ENCODE data around the gene MRPL54.

MRPL54 gene

GRCh38 chr19:3769494-3769893 lies 7.0 kb downstream of the MRPL54 start:
- DNase-seq (ENCODE audit: low read depth in 2 of 2): no peak

GRCh38 chr19:3770136-3770999 lies 7.9 kb downstream of the MRPL54 start:
- no peak for DNase-seq (ENCODE audit: low read depth in 2 of 2)

- DNase-seq (ENCODE audit: low read depth in 2 of 2): no peak
These were observed 8.8 kb downstream of the MRPL54 start for GRCh38 chr19:3771000-3771905.

- no peak for DNase-seq (ENCODE audit: low read depth in 2 of 2)
These were observed 9.5 kb downstream of the MRPL54 start, which contains the start of gene RAX2 for GRCh38 chr19:3771906-3772455. RAX2 (minus strand) TSS chr19:3772228; CDS start chr19:3771742, 486 bp downstream.

GRCh38 chr19:3773814-3774515 lies 11.5 kb downstream of the MRPL54 start:
- DNase-seq (ENCODE audit: low read depth in 2 of 2): no peak

GRCh38 chr19:3774621-3775373 lies 12.3 kb downstream of the MRPL54 start:
- DNase-seq (ENCODE audit: low read depth in 2 of 2): no peak

GRCh38 chr19:3775374-3775711 lies 12.9 kb downstream of the MRPL54 start:
- no peak for DNase-seq (ENCODE audit: low read depth in 2 of 2)

- DNase-seq (ENCODE audit: low read depth in 2 of 2): no peak
These were observed 13.3 kb downstream of the MRPL54 start for GRCh38 chr19:3775831-3776230.

- DNase-seq (ENCODE audit: low read depth in 2 of 2): no peak
These were observed 14.1 kb downstream of the MRPL54 start for GRCh38 chr19:3776479-3777040.

- DNase-seq (ENCODE audit: low read depth in 2 of 2): no peak
These were observed 15.8 kb downstream of the MRPL54 start for GRCh38 chr19:3778104-3778867.

GRCh38 chr19:3778899-3779723 lies 16.6 kb downstream of the MRPL54 start:
- DNase-seq (ENCODE audit: low read depth in 2 of 2): no peak

GRCh38 chr19:3780786-3781304 lies 18.4 kb downstream of the MRPL54 start:
- DNase-seq (ENCODE audit: low read depth in 2 of 2): no peak

- DNase-seq (ENCODE audit: low read depth in 2 of 2): no peak
These were observed 19.1 kb downstream of the MRPL54 start for GRCh38 chr19:3781603-3782002.

- no peak for DNase-seq (ENCODE audit: low read depth in 2 of 2)
These were observed 19.8 kb downstream of the MRPL54 start for GRCh38 chr19:3782330-3782729.

GRCh38 chr19:3782903-3783302 lies 20.4 kb downstream of the MRPL54 start:
- DNase-seq (ENCODE audit: low read depth in 2 of 2): no peak

- no peak for DNase-seq (ENCODE audit: low read depth in 2 of 2)
These were observed 21.4 kb downstream of the MRPL54 start for GRCh38 chr19:3783660-3784584.

- no peak for DNase-seq (ENCODE audit: low read depth in 2 of 2)
These were observed 22.3 kb downstream of the MRPL54 start for GRCh38 chr19:3784607-3785450.

Data from stimulated activated CD8-positive, alpha-beta memory T cell treated with anti-CD3 and anti-CD28 coated beads, Interleukin-2, amount 100 ng/mL, for 1 hour (primary cell).